ENCODE data around the gene CD1E. TPM values are rescaled to one million over a fixed set of nuclear protein-coding genes. Genes with fewer than 3 reads are reported as not detected.

The CD1E gene
- total RNA-seq, 1 experiment from 2014 or later = not detected

DNA sequence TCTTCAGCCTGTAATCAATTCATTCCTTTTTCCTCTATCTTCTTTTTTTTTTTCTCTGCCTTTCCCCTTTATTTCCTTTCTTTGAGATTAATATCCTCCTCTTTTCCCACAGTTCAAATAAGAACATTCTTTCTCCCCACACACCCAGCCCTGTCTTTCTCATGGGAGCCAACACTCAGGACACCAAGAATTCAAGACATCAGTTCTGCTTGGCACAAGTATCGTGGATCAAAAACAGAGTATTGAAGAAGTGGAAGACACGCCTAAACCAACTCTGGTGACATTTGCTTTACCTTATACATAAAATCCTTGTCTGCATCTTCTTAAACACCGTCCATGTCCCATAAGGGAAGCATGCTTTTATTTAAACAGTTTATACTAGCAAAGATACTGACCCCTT is 2.9 kb downstream of the CD1E start (continued):
- TF ChIP-seq, protein P1, sequence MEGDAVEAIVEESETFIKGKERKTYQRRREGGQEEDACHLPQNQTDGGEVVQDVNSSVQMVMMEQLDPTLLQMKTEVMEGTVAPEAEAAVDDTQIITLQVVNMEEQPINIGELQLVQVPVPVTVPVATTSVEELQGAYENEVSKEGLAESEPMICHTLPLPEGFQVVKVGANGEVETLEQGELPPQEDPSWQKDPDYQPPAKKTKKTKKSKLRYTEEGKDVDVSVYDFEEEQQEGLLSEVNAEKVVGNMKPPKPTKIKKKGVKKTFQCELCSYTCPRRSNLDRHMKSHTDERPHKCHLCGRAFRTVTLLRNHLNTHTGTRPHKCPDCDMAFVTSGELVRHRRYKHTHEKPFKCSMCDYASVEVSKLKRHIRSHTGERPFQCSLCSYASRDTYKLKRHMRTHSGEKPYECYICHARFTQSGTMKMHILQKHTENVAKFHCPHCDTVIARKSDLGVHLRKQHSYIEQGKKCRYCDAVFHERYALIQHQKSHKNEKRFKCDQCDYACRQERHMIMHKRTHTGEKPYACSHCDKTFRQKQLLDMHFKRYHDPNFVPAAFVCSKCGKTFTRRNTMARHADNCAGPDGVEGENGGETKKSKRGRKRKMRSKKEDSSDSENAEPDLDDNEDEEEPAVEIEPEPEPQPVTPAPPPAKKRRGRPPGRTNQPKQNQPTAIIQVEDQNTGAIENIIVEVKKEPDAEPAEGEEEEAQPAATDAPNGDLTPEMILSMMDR (IDR thresholded peaks at IDR 0.05) = no peak
- no peak for TF ChIP-seq ESRRA (CRISPR knock-in tag; IDR thresholded peaks at IDR 0.05; ENCODE audit: borderline replicate concordance)
- no peak for TF ChIP-seq MXD4 (CRISPR knock-in tag; IDR thresholded peaks at IDR 0.05; ENCODE audit: borderline replicate concordance)
- no peak for TF ChIP-seq ZNF121 (CRISPR knock-in tag; IDR thresholded peaks at IDR 0.05)

DNA sequence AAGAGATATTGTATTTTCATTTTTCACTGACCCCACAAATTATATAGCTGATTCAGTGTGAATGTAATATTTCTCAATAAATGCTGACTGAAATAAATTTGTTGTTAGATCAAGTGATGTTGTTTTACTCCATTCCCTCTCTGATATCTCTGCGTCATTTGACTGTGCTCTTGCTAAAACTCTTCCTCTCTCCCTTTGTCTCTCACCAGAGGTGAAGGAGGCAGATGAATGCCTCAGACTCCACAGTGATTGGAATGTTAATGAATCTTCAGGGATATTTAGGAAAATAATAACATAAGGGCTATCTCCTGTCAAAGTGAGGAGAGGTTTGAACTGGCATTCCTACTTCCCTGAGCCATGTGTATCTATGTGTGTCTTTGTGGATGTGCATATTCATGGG is 3.7 kb downstream of the CD1E start:
- DNase-seq (ENCODE audit: low spot score) (no peak), ATAC-seq (peak; percentile 55; the same call in 1 of the 2 replicates)
- TF ChIP-seq HMGA2 (CRISPR knock-in tag; IDR thresholded peaks at IDR 0.05) (no peak), RELA (CRISPR knock-in tag; IDR thresholded peaks at IDR 0.05; ENCODE audit: borderline replicate concordance) (no peak), ZNF138 (CRISPR knock-in tag; conservative IDR thresholded peaks at IDR 0.05) (no peak), FOXJ3 (CRISPR knock-in tag; IDR thresholded peaks at IDR 0.05; ENCODE audit: borderline replicate concordance) (no peak), ZNF416 (CRISPR knock-in tag; IDR thresholded peaks at IDR 0.05) (no peak), SMAD3 (CRISPR knock-in tag; IDR thresholded peaks at IDR 0.05; ENCODE audit: borderline replicate concordance) (no peak), ESRRA (CRISPR knock-in tag; IDR thresholded peaks at IDR 0.05; ENCODE audit: borderline replicate concordance) (no peak)
- TF ChIP-seq, protein P2, sequence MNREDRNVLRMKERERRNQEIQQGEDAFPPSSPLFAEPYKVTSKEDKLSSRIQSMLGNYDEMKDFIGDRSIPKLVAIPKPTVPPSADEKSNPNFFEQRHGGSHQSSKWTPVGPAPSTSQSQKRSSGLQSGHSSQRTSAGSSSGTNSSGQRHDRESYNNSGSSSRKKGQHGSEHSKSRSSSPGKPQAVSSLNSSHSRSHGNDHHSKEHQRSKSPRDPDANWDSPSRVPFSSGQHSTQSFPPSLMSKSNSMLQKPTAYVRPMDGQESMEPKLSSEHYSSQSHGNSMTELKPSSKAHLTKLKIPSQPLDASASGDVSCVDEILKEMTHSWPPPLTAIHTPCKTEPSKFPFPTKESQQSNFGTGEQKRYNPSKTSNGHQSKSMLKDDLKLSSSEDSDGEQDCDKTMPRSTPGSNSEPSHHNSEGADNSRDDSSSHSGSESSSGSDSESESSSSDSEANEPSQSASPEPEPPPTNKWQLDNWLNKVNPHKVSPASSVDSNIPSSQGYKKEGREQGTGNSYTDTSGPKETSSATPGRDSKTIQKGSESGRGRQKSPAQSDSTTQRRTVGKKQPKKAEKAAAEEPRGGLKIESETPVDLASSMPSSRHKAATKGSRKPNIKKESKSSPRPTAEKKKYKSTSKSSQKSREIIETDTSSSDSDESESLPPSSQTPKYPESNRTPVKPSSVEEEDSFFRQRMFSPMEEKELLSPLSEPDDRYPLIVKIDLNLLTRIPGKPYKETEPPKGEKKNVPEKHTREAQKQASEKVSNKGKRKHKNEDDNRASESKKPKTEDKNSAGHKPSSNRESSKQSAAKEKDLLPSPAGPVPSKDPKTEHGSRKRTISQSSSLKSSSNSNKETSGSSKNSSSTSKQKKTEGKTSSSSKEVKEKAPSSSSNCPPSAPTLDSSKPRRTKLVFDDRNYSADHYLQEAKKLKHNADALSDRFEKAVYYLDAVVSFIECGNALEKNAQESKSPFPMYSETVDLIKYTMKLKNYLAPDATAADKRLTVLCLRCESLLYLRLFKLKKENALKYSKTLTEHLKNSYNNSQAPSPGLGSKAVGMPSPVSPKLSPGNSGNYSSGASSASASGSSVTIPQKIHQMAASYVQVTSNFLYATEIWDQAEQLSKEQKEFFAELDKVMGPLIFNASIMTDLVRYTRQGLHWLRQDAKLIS (CRISPR knock-in tag; IDR thresholded peaks at IDR 0.05; ENCODE audit: borderline replicate concordance) = no peak
- TF ChIP-seq, protein P3, sequence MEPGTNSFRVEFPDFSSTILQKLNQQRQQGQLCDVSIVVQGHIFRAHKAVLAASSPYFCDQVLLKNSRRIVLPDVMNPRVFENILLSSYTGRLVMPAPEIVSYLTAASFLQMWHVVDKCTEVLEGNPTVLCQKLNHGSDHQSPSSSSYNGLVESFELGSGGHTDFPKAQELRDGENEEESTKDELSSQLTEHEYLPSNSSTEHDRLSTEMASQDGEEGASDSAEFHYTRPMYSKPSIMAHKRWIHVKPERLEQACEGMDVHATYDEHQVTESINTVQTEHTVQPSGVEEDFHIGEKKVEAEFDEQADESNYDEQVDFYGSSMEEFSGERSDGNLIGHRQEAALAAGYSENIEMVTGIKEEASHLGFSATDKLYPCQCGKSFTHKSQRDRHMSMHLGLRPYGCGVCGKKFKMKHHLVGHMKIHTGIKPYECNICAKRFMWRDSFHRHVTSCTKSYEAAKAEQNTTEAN (CRISPR knock-in tag; IDR thresholded peaks at IDR 0.05) = no peak
- TF ChIP-seq, protein P4, sequence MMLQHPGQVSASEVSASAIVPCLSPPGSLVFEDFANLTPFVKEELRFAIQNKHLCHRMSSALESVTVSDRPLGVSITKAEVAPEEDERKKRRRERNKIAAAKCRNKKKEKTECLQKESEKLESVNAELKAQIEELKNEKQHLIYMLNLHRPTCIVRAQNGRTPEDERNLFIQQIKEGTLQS (CRISPR knock-in tag; conservative IDR thresholded peaks at IDR 0.05) = no peak
- TF ChIP-seq, protein P5, sequence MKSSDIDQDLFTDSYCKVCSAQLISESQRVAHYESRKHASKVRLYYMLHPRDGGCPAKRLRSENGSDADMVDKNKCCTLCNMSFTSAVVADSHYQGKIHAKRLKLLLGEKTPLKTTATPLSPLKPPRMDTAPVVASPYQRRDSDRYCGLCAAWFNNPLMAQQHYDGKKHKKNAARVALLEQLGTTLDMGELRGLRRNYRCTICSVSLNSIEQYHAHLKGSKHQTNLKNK (CRISPR knock-in tag; IDR thresholded peaks at IDR 0.05) = no peak
- no peaks in the 10 kb centered on the region for H3K27me3 Mint-ChIP-seq (ENCODE audit: low read depth)
- POLR2A ChIA-PET = no interaction called here
- no peak overlapping the region for H3K4me3 Mint-ChIP-seq
- H3K27ac Mint-ChIP-seq = peak overlapping the region; percentile 11; the same call in 1 of the 2 replicates
- peaks cover 13% of the 10 kb centered on the region for H3K4me1 Mint-ChIP-seq
- no peaks in the 10 kb centered on the region for H3K36me3 Mint-ChIP-seq
- CTCF ChIA-PET = no interaction called here
- no peaks in the 10 kb centered on the region for H3K9me3 Mint-ChIP-seq

DNA sequence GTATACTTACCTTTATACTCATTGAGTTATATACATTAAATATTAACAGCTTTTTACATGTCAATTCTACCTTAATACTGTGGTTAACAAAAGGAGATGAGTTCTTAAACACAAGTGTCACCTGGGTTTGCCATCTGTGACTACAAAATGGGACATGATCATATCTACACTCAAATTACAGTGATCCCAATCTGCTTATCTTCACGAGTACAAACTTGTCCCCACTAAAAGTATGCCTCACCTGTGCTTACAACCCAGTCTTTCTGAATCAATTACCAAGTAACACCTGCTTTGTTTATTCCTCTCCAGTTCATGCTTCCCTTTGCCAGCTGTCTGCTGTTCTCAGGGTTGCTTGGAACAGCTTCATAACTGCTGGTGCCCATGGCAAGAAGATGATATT is 8.8 kb downstream of the CD1E start:
- H3K27ac Mint-ChIP-seq = no peak overlapping the region
- ChIA-PET POLR2A (no interaction called here), CTCF (no interaction called here)
- H3K4me1 Mint-ChIP-seq = peaks cover 2% of the 10 kb centered on the region
- H3K4me3 Mint-ChIP-seq = no peak overlapping the region
- H3K9me3 Mint-ChIP-seq = peaks cover 9% of the 10 kb centered on the region
- no peaks in the 10 kb centered on the region for H3K36me3 Mint-ChIP-seq
- ATAC-seq (no peak), DNase-seq (ENCODE audit: low spot score) (no peak)
- H3K27me3 Mint-ChIP-seq (ENCODE audit: low read depth) = no peaks in the 10 kb centered on the region
- TF ChIP-seq ELF4 (CRISPR knock-in tag; IDR thresholded peaks at IDR 0.05; ENCODE audit: low read depth) (no peak), NR3C1 (CRISPR knock-in tag; conservative IDR thresholded peaks at IDR 0.05; ENCODE audit: low read depth) (no peak), RELA (CRISPR knock-in tag; IDR thresholded peaks at IDR 0.05; ENCODE audit: borderline replicate concordance) (no peak), RORB (CRISPR knock-in tag; IDR thresholded peaks at IDR 0.05) (no peak), ETV6 (CRISPR knock-in tag; IDR thresholded peaks at IDR 0.05) (no peak), MYBL2 (CRISPR knock-in tag; IDR thresholded peaks at IDR 0.05) (no peak), NR1H2 (CRISPR knock-in tag; IDR thresholded peaks at IDR 0.05) (no peak), NFYB (CRISPR knock-in tag; conservative IDR thresholded peaks at IDR 0.05; ENCODE audit: low read depth) (no peak), MXD4 (CRISPR knock-in tag; IDR thresholded peaks at IDR 0.05; ENCODE audit: borderline replicate concordance) (no peak), ZNF219 (CRISPR knock-in tag; IDR thresholded peaks at IDR 0.05; ENCODE audit: borderline replicate concordance) (no peak), TEAD4 (CRISPR knock-in tag; IDR thresholded peaks at IDR 0.05) (no peak)
- TF ChIP-seq, protein P6, sequence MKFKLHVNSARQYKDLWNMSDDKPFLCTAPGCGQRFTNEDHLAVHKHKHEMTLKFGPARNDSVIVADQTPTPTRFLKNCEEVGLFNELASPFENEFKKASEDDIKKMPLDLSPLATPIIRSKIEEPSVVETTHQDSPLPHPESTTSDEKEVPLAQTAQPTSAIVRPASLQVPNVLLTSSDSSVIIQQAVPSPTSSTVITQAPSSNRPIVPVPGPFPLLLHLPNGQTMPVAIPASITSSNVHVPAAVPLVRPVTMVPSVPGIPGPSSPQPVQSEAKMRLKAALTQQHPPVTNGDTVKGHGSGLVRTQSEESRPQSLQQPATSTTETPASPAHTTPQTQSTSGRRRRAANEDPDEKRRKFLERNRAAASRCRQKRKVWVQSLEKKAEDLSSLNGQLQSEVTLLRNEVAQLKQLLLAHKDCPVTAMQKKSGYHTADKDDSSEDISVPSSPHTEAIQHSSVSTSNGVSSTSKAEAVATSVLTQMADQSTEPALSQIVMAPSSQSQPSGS (CRISPR knock-in tag; IDR thresholded peaks at IDR 0.05; ENCODE audit: borderline replicate concordance, low read depth) = no peak
